Measurements from ENCODE around the gene TUBGCP3.

TUBGCP3 gene

GRCh38 chr13:112452380-112453206 is 135.4 kb downstream of the TUBGCP3 start:
- DNase-seq (ENCODE audit: low read depth) = no peak

- no peak for DNase-seq (ENCODE audit: low read depth)
Measured at GRCh38 chr13:112451512-112452379, 136.2 kb downstream of the TUBGCP3 start.

- DNase-seq (ENCODE audit: low read depth) = no peak
Measured at GRCh38 chr13:112450904-112451240, 137.1 kb downstream of the TUBGCP3 start.

GRCh38 chr13:112450118-112450903 is 137.6 kb downstream of the TUBGCP3 start:
- DNase-seq (ENCODE audit: low read depth) = no peak

DNA sequence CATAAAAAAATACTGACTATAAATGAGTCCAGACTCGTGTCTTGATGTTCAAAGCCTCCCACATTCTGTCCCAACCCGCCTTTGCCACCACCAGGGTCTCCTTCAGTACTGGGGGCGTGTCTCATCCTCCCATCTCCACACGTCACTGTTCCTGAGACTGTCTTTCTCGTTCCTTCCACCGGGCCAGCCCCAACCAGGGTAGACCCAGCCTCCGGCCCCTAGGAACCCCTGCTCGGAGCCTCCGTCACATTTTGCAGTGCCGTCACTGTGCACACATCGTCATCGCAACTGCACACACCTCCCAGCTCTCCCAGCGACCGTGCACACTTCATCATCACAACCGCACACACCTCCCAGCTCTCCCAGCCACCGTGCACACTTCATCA is 138.4 kb downstream of the TUBGCP3 start:
- no peak for DNase-seq (ENCODE audit: low read depth)

DNA sequence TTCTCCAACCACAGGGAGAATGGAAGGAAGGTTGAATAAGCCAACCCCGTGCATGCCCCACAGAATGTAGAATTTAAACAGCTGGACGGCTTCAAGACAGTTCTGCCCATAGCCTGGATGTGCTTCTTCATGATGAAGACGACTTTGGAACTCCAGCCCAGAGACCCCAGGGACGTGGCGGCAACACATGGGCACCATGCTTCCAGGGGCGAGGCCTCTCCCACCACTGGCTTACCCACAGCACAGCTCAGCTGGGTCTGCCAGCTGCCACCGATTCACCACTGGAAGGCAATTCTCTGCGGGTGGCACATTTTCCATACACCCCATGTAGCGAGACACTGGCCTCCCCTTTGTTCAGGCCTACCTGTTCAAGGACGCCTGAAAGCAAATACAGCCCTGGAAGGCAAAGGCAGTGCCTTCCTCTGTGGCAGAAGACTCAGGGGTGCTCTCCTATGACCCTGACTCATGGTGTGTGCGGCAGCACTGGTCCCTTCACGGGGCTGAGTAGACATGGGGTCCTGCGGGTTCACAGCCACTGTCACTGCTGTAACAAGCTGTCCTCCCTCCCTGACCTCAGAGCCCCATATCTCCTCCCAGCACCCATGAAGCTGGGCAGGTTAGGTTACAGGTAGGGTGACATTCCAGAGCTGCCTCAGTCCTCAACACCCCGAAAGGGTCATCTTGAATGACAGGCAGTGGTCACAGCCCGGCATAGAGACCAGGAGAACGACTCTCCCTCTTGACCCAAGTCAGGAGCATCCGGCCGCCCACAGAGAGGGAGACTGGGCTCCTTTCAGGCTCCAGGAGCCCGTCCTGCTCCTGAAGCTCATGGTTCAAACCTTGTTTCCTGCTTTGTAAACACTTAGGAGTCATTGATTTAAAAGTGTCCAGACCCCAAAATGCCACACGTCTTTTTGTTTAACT is 139.1 kb downstream of the TUBGCP3 start:
- no peak for DNase-seq (ENCODE audit: low read depth)

GRCh38 chr13:112447761-112448603 is 140.0 kb downstream of the TUBGCP3 start:
- DNase-seq (ENCODE audit: low read depth) = no peak

GRCh38 chr13:112447306-112447705 is 140.6 kb downstream of the TUBGCP3 start:
- no peak for DNase-seq (ENCODE audit: low read depth)

DNA sequence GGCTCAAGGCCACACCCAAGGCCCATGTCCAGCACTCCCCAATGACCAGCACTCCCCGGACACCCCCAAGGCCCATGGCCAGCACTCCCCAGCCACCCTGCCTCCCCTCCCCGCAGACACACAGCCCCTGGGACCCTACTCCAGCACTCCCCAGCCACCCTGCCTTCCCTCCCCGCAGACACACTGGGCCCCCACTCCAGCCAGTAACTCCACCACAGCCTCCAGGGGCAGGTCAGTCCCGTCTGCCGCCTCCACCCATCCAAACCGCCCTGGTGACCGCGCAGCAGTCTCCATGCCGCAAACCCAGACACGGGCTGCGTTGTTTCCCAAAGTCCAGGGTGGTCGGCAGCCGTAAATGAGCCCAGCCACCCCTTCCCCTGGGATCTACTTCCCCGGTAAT is 141.1 kb downstream of the TUBGCP3 start:
- DNase-seq (ENCODE audit: low read depth) = no peak

GRCh38 chr13:112446347-112446861 is 141.5 kb downstream of the TUBGCP3 start:
- no peak for DNase-seq (ENCODE audit: low read depth)

GRCh38 chr13:112445411-112446271 is 142.3 kb downstream of the TUBGCP3 start:
- DNase-seq (ENCODE audit: low read depth) = no peak

GRCh38 chr13:112444416-112445399 is 143.2 kb downstream of the TUBGCP3 start:
- DNase-seq (ENCODE audit: low read depth) = no peak

GRCh38 chr13:112443995-112444311 is 144.0 kb downstream of the TUBGCP3 start:
- DNase-seq (ENCODE audit: low read depth) = peak; percentile 62

DNA sequence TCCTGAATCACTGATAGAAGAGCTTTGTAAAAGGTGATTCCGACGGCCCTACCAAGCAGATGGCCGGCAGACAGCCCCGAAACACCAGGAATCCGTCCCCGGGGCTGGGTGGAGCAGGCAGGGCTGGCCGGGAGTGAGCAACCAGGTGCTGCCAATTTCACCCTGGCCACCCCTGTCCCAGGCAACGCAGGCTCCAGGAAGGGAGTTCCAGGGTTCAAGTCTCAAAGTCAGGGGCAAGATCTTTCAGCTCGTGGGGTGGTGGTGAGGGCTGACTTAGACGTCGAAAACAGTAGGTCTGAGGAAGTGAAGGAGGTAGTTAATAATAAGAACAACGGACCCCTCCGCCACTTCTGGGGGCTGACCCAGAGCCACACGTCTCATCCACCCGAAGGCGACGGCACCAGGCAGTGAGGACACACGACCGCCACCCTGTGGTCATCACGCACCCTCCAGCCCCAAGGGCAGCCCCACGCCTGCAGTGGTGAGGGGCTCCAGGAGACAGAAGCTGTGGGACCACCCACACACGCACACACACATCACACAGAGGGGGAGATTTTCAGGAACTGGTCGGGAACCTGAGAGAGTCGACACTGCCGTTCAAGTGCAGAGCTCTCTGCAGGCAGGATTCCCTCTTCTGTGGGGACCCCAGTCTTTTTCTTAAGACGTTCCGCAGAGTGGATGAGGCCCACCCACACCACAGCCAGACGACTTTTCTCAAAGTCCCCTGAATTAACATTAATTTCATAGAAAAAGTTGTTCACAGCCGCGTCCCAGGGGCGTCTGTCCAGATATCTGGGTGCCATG is 144.6 kb downstream of the TUBGCP3 start:
- no peak for DNase-seq (ENCODE audit: low read depth)

DNA sequence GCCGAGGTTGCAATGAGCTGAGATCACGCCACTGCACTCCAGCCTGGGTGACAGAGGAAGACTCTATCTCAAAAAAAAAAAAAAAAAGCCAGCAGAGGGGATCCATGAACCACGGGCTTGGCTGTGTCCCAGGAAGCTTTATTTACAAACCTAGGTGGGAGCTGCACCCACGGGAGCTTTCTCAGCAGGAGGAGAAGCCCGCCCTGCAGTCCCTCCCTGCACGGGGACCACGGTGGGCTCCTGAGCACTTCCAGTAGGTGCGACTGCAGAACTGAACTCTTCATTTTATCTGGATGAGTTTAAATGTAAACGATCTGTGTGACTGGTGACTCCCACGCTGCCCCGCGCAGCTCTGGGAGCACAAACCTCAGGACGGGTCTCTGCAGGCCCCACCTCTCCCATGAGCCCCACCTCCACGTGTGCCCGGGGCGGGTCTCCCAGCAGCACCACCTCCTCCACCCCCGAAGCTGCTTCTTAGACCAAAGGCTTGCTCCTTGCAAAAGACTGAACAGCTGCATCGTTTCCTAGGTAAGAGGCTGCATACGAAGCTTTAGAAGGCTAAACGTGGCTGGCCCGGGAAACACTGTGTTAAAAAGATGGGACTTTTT is 145.4 kb downstream of the TUBGCP3 start:
- DNase-seq (ENCODE audit: low read depth) = no peak

- DNase-seq (ENCODE audit: low read depth) = no peak
Measured at GRCh38 chr13:112441779-112442310, 146.1 kb downstream of the TUBGCP3 start.

DNA sequence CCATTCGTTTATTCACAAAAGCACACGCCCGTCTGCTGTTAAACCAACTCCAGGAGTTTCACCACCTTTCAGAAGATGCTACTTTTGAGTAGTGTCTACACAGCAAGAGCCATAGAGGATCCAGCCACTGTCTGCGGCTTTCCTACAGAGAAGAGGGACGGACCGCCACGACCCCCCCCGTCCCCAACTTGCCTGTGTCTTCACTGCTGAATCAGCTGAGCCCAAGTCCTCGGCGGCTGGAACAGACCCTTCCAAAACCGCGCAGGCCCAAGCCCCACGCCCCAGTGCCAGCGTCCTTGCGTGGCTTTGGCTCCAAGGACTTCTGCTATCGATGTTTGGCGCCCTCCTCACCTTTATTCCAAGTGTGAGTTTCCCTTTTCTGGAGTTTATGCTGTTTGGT is 146.7 kb downstream of the TUBGCP3 start:
- DNase-seq (ENCODE audit: low read depth) = no peak

Data from activated T-cell treated with anti-CD3 and anti-CD28 coated beads for 48 hours (primary cell).